ENCODE data around the gene APMAP.

Gene APMAP, protein sequence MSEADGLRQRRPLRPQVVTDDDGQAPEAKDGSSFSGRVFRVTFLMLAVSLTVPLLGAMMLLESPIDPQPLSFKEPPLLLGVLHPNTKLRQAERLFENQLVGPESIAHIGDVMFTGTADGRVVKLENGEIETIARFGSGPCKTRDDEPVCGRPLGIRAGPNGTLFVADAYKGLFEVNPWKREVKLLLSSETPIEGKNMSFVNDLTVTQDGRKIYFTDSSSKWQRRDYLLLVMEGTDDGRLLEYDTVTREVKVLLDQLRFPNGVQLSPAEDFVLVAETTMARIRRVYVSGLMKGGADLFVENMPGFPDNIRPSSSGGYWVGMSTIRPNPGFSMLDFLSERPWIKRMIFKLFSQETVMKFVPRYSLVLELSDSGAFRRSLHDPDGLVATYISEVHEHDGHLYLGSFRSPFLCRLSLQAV

DNA sequence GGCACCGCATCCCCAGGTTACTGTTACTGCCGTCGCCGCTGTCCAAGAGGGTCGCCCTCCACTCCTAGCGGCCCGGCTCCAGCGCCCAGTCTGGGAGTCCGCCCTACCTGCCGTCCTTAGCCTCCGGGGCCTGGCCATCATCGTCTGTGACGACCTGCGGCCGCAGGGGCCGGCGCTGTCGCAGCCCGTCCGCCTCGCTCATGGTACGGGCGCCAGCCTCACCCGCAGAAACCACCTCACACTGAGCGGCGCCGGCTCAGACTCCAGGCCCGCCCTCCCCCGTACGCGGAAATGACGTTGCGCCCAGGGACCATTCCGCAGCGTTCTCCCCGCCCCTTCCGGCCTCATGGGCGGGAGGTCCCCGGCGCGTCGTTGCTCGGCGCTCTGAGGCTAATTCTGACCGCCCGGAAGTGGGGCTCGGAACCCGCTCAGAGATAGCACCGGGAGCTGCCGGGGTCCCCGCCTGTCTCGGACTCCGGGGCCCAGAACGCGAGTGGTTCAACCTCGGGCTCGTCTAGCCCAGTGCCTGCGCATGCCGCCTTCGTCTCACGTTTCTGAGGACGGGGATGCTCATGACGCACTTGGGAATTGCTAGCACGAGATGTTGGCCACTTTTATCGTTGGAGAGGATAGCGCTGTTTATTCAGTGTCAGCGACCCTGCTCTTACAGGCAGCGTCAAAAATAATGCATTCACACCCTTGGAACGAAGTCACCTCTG lies at the start of gene APMAP:
Gene APMAP (minus strand): TSS at position 265 of the 719 bp plus-strand sequence. CDS start 63 bp downstream, at position 202.
- peak; percentile 95 for DNase-seq (ENCODE audit: low spot score)

DNA sequence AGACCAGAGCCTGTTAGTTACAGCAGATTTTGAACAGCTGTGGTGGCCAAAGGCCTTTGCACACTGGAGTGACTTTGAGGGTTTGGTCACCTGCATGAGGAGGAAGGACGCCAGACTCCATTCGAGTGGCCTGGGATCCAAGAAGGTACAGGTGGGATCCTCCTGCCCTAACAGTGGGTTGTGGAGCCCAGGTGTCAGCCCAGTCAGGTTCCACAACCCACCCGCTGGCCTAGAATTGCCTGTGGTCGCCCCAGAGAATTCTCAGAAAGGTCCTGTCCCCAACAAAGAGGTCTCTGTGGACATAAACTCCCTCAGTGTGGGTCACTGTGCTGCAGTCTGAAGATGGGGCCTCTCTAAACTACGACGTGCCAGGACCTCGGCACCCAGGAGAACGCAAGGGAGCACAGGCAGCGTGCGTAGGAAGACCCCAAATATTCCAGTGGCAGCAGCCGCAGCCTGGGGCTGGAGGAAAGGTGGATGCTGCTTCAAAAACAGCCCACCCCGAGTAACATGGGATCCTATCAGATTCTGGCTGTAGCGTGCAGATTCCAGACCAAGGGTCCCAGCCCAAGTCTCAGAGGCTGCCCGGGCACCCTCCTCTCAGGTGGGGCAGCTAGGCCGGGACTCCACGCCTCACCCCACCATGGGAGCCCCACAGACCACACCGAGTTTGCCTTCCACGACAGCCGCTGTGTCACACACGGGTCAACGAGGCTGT lies 49.4 kb upstream of the APMAP start:
- no peak for DNase-seq (ENCODE audit: low spot score)

DNA sequence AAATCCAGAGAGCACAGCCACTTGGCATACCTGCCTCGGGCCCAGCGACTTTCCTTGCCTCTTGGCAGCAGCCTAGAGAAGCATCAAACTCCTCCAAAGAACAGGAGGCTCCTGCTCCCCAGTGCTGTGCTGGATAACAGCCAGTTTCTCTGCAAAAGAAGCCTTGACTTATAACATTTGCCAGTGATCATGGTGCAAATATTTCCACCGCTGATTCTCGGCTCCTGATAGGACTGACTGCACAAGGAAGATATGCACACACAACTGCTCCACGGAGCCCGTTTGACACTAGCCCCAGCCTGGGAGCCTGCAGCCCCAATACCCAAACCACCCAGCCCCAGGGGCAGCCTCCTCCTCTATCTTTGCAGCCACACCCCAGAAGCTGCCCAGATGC lies 47.9 kb upstream of the APMAP start:
- no peak for DNase-seq (ENCODE audit: low spot score)

DNA sequence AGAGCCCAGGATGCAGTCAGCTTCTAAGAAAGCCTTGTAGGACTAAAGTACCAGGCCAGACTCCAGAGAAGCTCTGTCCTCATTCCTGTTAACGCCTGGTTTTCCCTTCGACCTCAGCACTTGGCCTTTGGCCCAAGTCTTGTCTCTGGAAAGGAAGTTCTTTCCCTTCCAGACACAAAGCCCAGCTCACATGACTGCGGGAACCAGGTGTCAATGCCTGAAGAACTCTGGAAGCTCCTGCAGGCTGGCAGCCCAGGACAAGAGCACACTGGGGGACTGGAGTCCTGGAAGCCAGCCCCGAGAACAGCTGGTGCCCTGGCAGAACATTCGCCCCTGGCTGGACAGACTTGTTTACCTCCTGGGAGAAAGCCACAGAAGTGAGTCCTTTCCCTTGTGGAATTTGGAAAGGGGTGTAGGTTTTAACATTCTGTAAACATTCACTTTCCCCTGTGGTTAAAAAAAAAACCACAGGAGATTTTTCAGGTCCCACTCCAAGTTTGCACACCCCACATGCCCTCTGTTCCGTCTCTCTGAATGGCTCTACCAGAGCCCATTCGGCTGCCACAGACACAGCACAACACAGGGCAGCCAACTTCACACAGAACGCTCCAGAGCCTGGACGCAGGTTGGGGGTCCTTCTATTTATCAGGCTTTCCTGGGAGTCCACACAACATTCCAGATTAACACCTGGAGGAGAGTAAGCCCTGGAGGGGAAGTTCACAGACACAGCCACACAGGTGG lies 47.3 kb upstream of the APMAP start:
- DNase-seq (ENCODE audit: low spot score), result no peak

DNA sequence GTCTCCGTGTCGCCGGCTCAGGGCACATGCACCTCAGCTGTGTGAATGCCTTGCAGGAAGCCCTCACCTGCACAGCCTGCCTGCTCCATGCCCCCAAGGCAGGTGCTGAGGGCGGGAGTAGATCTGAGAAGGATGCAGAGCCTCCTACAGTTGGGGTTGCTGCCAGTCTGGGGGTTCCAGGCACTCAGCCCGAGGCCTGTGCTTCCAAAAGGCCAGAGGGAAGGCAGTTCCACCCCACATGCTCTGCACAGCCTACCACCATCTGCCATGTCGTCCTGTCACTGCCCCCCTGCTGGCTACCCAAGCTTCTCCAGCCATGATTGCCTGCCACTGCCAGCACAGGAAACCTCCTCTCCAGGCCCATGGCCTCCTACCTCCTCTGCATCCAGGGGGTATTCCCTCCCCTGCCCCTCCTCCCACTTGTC lies 46.1 kb upstream of the APMAP start:
- DNase-seq (ENCODE audit: low spot score), result no peak

DNA sequence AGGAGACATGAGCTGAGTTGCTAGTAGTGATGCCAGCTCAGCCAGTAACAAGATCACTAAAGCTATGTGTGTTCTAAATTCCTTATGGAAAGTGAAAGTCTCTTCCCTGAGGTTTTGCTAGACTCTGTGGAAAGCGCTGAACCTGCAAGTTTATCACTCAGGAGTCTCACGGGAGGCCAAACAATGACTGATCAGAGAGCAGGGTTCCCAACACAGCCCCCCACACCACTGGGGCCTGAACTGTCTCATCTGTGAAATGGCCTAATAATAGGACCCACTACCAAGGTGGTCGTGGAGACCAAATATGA lies 45.5 kb upstream of the APMAP start:
- DNase-seq (ENCODE audit: low spot score), result no peak

DNA sequence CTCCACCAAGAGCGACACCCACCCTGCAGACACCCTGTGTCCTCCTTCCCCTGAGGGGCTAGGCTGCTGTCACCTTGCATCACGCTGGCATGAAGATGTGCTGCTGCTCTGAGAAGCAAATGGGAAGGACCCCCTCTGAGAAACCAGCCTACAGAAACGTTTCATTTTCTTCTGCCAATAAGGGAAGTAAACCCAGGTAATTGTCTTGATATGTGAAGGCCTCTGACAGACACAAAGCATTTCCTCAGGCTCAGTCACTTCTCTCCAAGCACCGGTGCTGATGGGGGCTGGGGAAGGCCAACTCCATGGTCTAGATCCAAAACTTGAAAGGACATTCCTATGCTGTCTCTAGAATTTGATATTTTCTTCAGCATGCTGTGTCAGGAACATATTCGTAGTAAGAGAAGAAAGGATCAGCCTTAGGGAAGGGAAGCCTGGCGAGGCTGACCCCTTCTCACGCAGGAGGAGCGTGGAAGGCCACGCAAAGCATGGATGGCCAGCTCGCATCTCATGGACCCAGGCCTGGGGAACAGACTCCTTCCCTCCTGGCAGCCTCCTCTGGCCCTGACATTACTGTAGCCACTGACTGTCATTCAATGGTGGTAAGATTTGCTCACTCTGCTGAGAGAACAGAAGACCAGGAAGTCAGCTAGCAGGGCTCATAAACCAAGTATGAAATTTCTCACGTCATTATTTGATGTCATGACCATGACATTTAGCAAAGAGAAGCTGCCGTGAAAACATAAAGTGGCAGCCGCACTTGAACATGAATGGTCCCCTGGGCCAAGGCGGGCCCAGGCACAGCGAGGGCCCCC lies 44.9 kb upstream of the APMAP start:
- no peak for DNase-seq (ENCODE audit: low spot score)

DNA sequence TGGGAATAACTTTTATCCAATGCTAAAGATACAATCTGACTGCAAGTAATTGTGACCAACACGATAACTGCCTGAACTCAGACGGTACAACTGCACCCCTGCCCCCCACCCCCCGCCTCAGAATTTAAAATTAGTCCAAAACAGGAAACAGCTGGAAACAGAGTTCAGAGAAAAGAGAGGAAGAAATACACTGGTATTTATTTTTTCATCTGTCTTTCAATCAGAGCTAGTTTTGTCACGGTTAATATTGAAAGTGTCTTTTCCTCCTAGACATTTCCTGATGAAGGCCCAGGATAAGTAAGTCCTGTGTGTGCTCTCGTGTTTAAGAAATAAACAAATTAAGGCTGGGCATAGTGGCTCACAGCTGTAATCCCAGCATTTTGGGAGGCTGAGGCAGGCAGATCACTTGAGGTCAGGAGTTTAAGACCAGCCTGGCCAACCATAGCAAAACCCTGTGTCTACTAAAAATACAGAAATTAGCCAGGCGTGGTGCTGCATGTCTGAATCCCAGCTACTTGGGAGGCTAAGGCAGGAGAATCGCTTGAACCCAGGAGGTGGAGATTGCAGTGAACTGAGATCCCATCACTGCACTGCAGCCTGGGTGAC lies 43.9 kb upstream of the APMAP start:
- DNase-seq (ENCODE audit: low spot score), result no peak

DNA sequence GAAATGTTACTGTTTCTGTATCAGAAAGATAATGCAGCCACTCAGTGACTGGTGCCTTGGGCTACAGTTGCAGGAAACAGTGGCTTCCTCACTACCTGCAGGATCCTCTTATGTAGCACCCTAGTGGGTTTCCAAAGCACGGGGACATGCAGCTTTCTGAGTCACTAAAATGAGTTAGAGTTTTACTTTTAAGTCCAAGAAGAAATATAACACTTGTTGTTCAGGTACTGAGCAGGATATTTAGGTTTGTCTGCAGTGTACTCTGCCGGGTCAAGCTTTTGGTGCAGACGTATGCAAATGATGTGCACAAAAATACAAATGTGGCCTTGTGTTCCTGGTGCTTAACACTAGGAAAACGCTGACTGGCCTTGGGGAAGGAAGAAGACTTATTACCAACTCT lies 43.4 kb upstream of the APMAP start:
- DNase-seq (ENCODE audit: low spot score), result no peak

DNA sequence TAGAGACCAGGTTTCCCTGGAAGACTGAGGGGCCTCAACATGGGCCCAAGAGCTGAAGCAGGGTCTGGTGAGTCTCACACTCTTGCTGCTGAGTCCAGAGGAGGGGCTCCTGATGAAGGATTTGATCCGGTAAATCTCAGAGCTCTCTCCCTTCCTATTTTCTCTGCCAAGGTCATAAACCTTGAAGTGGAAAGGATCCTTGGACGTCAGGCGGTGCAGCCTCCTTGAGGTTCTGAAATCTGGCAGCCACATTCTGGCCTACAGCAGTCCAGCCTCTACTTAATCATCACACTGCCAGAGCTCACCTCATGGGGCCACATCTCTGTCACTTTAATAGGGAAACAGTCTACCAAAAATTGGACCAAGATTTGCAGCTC lies 41.4 kb upstream of the APMAP start:
- DNase-seq (ENCODE audit: low spot score), result no peak

DNA sequence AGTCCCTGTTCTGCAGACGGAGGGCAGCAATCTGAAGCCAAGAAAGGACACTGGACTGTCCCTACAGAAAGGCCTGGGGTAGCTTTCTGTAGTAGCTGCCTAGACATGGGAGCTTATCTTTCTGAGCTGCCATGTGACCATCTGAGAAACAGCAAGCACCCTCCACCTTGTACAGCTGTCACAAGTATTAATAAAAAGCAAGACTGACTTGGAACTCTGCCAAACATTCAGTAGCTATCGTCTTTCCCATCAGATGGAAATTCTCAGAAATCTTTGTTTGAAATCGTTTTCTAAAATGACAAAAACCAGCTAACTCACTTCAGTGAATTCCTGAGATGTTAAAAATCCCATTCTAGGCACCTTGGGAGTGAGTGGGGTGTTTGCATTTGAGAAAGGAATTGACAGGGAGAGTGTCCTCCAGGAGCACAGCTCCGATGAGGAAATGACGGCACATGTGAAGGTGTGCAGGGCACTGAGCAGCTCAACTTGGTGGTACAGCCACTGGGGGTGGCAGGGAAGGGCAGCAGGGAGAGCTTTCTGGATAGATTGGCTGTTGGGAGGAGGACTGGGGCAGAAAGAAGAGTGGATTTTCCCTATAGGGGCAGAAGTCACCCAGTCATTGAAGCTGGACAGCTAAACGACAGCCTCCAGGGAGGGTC lies 40.8 kb upstream of the APMAP start:
- DNase-seq (ENCODE audit: low spot score), result no peak

DNA sequence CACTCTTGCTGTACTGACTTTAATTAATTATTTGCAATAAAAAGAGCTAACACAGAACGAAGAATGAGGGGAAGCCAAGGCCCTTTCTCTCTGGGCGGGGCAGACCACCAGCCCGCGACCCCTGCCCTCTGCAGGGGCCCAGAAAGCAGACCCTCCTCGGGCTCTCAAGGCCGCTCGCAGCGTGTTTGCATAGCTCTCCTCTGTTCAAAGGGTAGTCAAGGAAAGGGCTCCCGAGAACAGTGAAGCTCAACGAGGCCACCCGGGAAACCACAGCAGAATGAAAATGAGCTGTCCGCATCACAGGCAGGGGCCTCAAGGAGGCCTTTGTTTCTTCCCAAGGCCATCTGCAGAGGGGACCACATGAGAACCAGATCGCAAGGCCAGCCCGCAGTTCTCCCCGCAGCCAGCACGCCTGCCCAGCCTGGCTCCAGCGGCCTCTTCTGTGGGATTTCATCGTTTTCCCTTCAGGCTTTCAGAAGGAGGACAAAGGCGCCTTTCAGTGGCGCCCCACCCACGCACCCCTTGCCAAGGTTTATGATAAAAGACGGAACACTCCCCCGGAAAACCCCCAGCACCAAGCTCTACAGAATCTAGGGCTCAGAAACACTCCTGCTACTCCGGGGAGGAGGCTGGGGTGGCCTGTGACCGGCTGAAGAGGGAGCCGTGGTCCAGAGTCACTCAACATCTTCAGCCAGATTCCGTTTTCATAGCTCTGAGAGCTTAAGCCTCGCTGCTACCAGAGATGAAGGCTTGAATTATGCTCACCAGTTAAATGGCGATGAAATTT lies 40.1 kb upstream of the APMAP start:
- DNase-seq (ENCODE audit: low spot score), result no peak

DNA sequence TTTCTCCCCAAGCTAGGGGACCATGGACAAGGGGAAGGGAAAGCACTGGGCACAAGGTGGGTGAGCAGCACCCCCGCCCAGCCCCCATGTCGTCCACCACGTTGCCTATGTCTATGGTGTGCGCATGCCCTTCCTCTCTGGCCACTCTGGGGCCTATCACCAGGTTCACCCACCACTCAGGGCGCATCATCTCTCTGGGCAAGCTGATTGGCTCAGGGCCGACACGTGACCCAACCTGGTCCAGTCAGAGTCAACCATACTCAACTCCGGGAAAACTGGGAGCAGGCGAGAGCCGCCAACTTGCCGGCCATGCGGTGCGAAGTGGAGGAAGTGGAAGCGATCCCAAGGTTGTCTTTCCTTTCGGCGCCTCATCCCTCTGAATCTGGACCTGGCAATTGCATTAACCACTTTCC lies 39.5 kb upstream of the APMAP start:
- no peak for DNase-seq (ENCODE audit: low spot score)

DNA sequence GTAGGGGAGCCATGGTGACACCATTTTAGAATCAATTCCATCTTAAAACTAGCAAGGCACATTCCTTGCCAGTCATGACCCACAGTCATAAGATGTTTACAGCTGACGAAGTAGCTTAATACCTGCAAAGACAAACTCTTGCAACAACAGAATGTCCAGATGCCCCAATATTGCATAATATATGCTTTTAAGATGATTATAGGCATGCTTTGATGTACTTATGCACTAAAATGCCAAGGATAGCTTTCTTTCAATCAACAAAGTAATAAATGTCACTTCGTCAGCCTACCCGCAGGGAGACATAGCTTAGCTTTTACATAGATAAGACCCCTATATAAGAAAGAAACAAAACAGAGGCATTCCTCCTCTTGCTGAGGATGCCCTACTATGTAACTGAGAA lies 38.7 kb upstream of the APMAP start:
- DNase-seq (ENCODE audit: low spot score), result no peak

DNA sequence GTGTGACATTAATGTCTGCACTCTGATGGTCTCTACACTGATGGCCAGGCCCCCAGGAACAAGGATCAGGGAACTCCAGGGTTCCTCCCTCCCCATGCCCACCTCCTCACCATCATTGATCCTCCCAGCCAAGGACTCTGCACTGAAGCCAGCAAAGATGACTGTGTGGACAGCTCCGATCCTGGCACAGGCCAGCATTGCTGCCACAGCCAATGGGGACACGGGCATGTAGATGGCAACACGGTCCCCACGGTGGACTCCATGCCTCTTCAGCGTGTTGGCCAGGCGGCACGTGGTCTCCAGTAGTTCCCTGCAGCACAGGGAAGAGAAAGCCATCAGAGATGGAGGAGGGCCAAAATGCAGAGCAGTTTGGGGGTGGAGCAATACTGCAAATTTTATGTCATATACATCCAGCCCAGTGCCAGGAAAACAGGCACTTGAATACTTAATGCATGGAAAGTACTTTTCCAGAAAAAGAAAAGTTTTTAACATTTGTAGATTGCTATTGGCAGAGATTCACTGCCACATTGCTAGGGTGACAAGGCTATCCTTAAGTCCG lies 38.2 kb upstream of the APMAP start:
- no peak for DNase-seq (ENCODE audit: low spot score)

DNA sequence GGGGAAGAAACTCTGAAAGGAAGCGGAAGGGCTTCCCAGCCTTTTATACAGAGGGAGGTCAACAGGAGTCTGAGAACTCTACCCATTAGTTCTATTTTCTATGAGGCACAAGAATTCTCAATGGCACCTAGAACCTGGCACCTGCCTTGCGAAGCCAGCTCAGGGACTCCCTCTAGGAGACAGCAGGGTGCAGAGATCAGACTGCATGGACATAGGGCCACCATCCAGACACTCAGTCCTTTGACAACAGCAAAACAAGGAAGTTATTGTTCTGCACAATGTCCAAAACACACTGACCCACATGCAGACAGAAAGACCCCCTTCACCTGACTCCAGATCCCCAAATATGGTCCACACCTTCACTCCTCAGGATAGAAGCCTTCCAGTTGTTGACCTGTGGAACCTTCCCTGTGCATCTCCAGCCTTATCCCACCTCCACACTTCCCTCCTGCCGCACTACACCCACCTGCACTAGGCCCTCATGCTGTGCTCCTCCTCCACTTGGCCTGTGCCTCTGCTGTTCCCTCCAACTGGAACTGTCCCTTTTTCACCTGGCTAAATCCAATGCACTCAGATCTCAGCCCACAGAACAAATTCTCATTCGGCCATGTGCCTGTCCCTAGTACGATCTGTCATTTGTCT lies 37.6 kb upstream of the APMAP start:
- DNase-seq (ENCODE audit: low spot score), result no peak

DNA sequence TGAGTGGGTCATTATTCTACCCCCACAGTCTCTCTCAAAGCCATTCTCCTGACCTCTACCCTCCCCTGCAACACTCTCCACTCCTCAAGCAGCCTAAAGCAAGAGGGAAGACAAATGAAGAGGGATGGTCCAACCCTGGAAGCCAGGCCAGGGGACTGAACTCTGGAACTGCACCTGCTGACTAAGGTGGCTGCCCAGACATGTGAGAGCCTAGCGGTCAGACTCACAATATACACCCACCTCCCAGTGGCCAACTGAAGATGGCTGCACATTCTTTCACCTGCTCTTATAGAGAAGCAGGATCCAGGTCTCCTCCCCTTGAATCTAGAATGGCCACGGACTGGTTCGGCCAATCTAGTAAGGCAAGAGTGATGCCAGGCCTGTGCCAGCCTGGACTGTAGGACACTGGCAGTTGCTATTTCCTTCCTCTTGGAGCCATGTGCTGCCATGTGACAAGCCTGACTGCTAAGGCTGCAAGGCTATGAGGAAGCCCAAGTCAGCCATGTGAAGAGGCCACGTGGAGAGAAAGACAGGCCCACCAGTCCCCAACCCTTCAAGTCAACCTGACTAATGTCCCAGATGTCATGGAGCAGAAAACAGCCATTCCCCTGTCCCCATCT lies 33.5 kb upstream of the APMAP start:
- DNase-seq (ENCODE audit: low spot score), result no peak

DNA sequence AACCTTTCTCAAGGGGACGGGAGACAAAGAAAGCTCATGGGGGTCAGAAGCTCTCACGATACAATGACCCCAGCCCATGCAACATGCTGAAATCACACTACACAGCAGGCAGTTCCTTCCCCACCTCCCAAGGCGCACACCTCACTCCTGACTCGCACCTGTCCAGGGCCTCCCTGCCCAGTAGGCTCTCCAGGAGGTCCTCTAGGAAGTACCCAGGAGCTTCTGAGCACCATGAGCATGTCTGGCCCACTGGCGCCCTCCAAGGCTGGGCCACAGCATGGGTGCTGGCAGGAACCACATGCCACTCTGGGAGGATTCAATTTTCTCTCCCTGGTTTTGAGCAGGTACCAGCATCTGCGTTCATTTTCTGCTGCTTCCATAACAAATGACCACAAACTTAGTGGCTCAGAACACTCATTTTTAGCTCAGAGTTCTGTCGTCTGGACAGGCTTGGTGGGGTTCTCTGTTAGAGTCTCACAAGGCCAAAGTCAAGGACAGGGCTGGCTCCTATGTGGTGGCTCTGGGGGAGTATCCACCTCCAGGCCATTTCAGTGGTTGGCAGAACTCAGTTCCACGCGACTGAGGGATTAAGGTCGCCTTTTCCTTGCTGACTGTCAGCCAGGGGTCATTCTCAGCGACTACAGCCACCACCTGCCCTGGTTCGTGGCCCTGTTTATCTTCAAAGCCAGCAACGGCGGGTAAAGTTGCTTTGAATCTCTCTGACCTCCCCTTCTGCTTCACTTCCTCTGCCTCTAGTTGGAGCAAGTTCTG lies 32.7 kb upstream of the APMAP start:
- DNase-seq (ENCODE audit: low spot score), result no peak

Data from RKO (cell line).